Testis (tissue), 2 donors: ENCODE data around the gene OR5K2.

Source experiments
- POLR2A ChIP-seq: fragments of 450-650 bp; IDR thresholded peaks from one replicate; pipeline ENCODE4 v1.6.1; 2017; ENCODE audit warnings: antibody characterized with exemption, mild to moderate bottlenecking, moderate library complexity
- TF ChIP-seq, protein P1 (sequence below), 3 experiments: fragments of 450-650 bp in 2 of 3; fragments of 200-600 bp in 1 of 3; sonication (generic) in 1 of 3; IDR thresholded peaks; one replicate each; pipeline ENCODE4 v1.5.1; 2016 to 2019; ENCODE audit warnings: antibody characterized with exemption in 3 of 3, mild to moderate bottlenecking in 2 of 3, moderate library complexity in 1 of 3

DNA sequence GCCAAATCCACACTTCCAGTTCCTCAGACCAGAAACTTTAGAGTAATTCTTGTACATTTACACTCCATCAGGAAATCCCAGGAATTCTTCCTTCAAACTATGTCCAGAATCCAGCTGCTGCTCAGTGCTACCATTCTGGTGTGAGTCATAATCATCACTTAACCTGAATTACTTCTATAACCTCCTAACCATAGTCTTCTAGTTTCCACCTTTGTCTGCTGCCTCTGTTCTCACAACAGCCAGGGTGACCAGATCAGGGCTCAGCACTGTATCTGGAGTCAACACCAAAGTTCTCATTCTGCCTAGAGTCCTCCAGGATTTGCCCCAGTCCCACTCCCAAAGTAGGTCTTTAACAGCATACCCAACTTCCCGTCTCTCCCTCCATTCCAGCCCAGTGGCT, 21.9 kb downstream of the OR5K2 start:
- TF ChIP-seq, protein P1, sequence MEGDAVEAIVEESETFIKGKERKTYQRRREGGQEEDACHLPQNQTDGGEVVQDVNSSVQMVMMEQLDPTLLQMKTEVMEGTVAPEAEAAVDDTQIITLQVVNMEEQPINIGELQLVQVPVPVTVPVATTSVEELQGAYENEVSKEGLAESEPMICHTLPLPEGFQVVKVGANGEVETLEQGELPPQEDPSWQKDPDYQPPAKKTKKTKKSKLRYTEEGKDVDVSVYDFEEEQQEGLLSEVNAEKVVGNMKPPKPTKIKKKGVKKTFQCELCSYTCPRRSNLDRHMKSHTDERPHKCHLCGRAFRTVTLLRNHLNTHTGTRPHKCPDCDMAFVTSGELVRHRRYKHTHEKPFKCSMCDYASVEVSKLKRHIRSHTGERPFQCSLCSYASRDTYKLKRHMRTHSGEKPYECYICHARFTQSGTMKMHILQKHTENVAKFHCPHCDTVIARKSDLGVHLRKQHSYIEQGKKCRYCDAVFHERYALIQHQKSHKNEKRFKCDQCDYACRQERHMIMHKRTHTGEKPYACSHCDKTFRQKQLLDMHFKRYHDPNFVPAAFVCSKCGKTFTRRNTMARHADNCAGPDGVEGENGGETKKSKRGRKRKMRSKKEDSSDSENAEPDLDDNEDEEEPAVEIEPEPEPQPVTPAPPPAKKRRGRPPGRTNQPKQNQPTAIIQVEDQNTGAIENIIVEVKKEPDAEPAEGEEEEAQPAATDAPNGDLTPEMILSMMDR (IDR thresholded peaks at IDR 0.05) = no peak
- no peak for TF ChIP-seq POLR2A
